IPS DF 6.9 (cell line): ENCODE data around the gene SFT2D3.

ENCODE experiments used
- DNase-seq: peaks from one replicate; pipeline ENCODE4 v3.0.0-alpha.2; 2013; ENCODE audit warnings: low read depth, low spot score
- H3K27ac ChIP-seq: one replicate; pipeline ENCODE4 v1.5.1; 2013; ENCODE audit warnings: low read length, control low read depth
- H3K27me3 ChIP-seq: 2 replicates; pipeline ENCODE4 v1.6.1; 2013; ENCODE audit warnings: mild to moderate bottlenecking, low read length; ENCODE audit not compliant: control insufficient read depth, insufficient read depth
- H3K36me3 ChIP-seq: 2 replicates; pipeline ENCODE4 v1.6.1; 2013; ENCODE audit warnings: low read length; ENCODE audit not compliant: control insufficient read depth, insufficient read depth
- H3K4me1 ChIP-seq: 2 replicates; pipeline ENCODE4 v1.6.1; 2013; ENCODE audit warnings: low read length; ENCODE audit not compliant: control insufficient read depth, insufficient read depth
- H3K4me3 ChIP-seq: 2 replicates; pipeline ENCODE4 v1.5.1; 2013; ENCODE audit warnings: mild to moderate bottlenecking, low read length
- H3K9me3 ChIP-seq: 2 replicates; pipeline ENCODE4 v1.6.1; 2013; ENCODE audit warnings: low read length, inconsistent platforms; ENCODE audit not compliant: control insufficient read depth, insufficient read depth
- WGBS: extraction: QIAGEN DNeasy Blood & Tissue Kit; methylation state at CpG from one replicate; pipeline ENCODE4 v1.1.7; 2013; ENCODE audit warnings: mixed read lengths, missing lambda C conversion rate; ENCODE audit not compliant: insufficient read length, insufficient coverage; 5-methylcytosine and 5-hydroxymethylcytosine counted together

SFT2D3 gene

GRCh38 chr2:127726158-127726880 lies 25.0 kb downstream of the SFT2D3 start:
- Histone ChIP-seq H3K36me3 (peaks cover 5% of the 10 kb centered on the region; the same call in 1 of the 2 replicates), H3K27ac (no peak overlapping the region)
- WGBS = no CpG with 5 or more reads among the region's 6 CpGs

GRCh38 chr2:127733113-127733815 lies 32.0 kb downstream of the SFT2D3 start:
- Histone ChIP-seq H3K27me3 (no peaks in the 10 kb centered on the region), H3K27ac (no peak overlapping the region), H3K4me3 (no peak overlapping the region), H3K36me3 (no peaks in the 10 kb centered on the region), H3K9me3 (no peaks in the 10 kb centered on the region), H3K4me1 (no peaks in the 10 kb centered on the region)
- no peak for DNase-seq
- no CpG with 5 or more reads among the region's 6 CpGs for WGBS

More at GRCh38 chr2:127726158-127726880, 25.0 kb downstream of the SFT2D3 start:
- Histone ChIP-seq H3K27me3 (no peaks in the 10 kb centered on the region), H3K4me3 (no peak overlapping the region), H3K9me3 (no peaks in the 10 kb centered on the region), H3K4me1 (no peaks in the 10 kb centered on the region)
- DNase-seq = no peak

GRCh38 chr2:127733816-127734537 lies 32.7 kb downstream of the SFT2D3 start:
- no peak overlapping the region for H3K27ac ChIP-seq
- no peaks in the 10 kb centered on the region for H3K27me3 ChIP-seq
- 100% methylated on average over 1 of the region's 5 CpGs for WGBS
- no peak for DNase-seq
- H3K36me3 ChIP-seq = no peaks in the 10 kb centered on the region
- H3K4me1 ChIP-seq = no peaks in the 10 kb centered on the region
- H3K9me3 ChIP-seq = no peaks in the 10 kb centered on the region
- no peak overlapping the region for H3K4me3 ChIP-seq

- no peaks in the 10 kb centered on the region for H3K27me3 ChIP-seq
- no peaks in the 10 kb centered on the region for H3K36me3 ChIP-seq
- H3K27ac ChIP-seq = no peak overlapping the region
Measured at GRCh38 chr2:127735044-127735443, 33.7 kb downstream of the SFT2D3 start.

GRCh38 chr2:127735537-127736399 lies 34.5 kb downstream of the SFT2D3 start:
- Histone ChIP-seq H3K4me3 (no peak overlapping the region), H3K4me1 (no peaks in the 10 kb centered on the region), H3K27ac (no peak overlapping the region), H3K9me3 (no peaks in the 10 kb centered on the region), H3K36me3 (0 out of 2 replicates have a peak, but pooled peaks cover under 1% of the 10 kb centered on the region), H3K27me3 (no peaks in the 10 kb centered on the region)
- WGBS = no CpG with 5 or more reads among the region's 3 CpGs
- DNase-seq = no peak

More at GRCh38 chr2:127735044-127735443, 33.7 kb downstream of the SFT2D3 start:
- Histone ChIP-seq H3K9me3 (no peaks in the 10 kb centered on the region), H3K4me1 (no peaks in the 10 kb centered on the region), H3K4me3 (no peak overlapping the region)
- DNase-seq = no peak
- WGBS = no CpG with 5 or more reads among the region's 2 CpGs

GRCh38 chr2:127737892-127738291 lies 36.6 kb downstream of the SFT2D3 start:
- Histone ChIP-seq H3K27me3 (no peaks in the 10 kb centered on the region), H3K4me3 (no peak overlapping the region), H3K4me1 (no peaks in the 10 kb centered on the region), H3K9me3 (peaks cover 2% of the 10 kb centered on the region), H3K27ac (no peak overlapping the region), H3K36me3 (0 out of 2 replicates have a peak, but pooled peaks cover 3% of the 10 kb centered on the region)
- WGBS = no CpG with 5 or more reads among the region's 1 CpG
- no peak for DNase-seq

- WGBS = no CpG with 5 or more reads among the region's 1 CpG
- Histone ChIP-seq H3K4me3 (no peak overlapping the region), H3K9me3 (peaks cover 2% of the 10 kb centered on the region), H3K27ac (no peak overlapping the region), H3K4me1 (no peaks in the 10 kb centered on the region), H3K27me3 (no peaks in the 10 kb centered on the region), H3K36me3 (0 out of 2 replicates have a peak, but pooled peaks cover 3% of the 10 kb centered on the region)
- DNase-seq = no peak
Measured at GRCh38 chr2:127739800-127740199, 38.5 kb downstream of the SFT2D3 start.

GRCh38 chr2:127740665-127741288 lies 39.5 kb downstream of the SFT2D3 start:
- no peak for DNase-seq
- no peak overlapping the region for H3K27ac ChIP-seq
- WGBS = no CpG with 5 or more reads among the region's 3 CpGs

GRCh38 chr2:127743477-127744026 lies 42.3 kb downstream of the SFT2D3 start:
- Histone ChIP-seq H3K27me3 (no peaks in the 10 kb centered on the region), H3K36me3 (0 out of 2 replicates have a peak, but pooled peaks cover 3% of the 10 kb centered on the region), H3K9me3 (peaks cover 2% of the 10 kb centered on the region), H3K4me3 (no peak overlapping the region), H3K27ac (no peak overlapping the region), H3K4me1 (no peaks in the 10 kb centered on the region)
- DNase-seq = no peak
- WGBS = no CpG with 5 or more reads among the region's 3 CpGs

More at GRCh38 chr2:127740665-127741288, 39.5 kb downstream of the SFT2D3 start:
- H3K4me1 ChIP-seq = no peaks in the 10 kb centered on the region
- H3K9me3 ChIP-seq = peaks cover 2% of the 10 kb centered on the region
- H3K4me3 ChIP-seq = no peak overlapping the region
- H3K36me3 ChIP-seq = 0 out of 2 replicates have a peak, but pooled peaks cover 3% of the 10 kb centered on the region
- H3K27me3 ChIP-seq = no peaks in the 10 kb centered on the region
